ENCODE results near the gene MFSD1. TPM values are rescaled to one million over a fixed set of nuclear protein-coding genes. Genes with fewer than 3 reads are reported as not detected.
A peak's percentile ranks its signal among the peaks of the same experiment; 100 is the strongest.
"Not testable (repeated sequence)": the region's sequence is repeated elsewhere in the genome, so short reads cannot be mapped to it uniquely, and the experiment has no call there.

Gene MFSD1
- total RNA-seq, 1 experiment from 2014 or later = 62.4 TPM

DNA sequence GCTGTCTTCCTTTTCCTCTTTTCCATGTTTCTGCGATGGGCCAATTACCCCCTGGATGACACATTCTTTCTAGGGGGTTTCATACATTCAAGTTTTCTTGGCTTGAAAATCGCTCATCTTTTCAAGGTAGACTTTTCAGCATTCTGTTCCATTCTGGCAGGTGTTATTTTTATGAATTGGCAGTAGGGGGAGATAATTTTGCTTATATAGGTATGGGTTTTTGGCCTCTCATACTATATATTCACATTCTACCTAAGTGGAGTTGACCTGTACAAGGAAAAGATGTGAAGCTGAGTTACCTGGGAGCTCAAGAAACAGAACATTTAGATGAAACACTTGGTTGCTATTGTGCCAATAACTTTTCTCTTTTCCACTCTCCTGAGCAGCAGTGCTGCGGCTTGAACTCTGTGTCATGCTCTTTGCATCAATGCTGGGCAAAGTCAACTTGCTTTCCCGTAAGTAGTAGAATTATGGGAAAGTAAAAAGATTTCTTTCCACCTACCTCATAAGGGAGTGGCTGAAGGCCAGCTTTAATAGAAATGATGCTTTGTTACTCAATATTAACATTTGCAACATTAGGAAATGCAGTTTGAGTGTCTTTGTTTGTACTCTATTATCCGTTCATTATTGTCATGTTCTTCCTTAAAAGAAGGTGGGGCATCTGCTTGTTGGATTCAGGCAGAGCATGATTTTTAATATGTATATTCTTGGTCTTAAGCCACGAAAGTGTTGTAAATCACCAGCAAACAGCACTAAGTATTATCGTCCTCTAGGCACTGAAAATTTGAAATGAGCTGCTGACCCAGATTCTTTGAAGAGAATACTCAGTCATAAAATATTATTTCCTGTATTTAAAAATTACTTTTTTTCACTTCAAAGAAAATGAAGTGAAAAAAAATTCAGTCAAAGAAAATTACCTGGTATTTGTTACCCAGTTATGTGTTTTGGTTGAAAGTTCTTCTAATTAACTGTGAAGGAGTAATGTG is 27.7 kb upstream of the MFSD1 start:
- in situ Hi-C loops (cut with HindIII; ENCODE audit: low pct_unique_long_range_greater_than_20kb, low sequenced_read_pairs) = no loop called here
- no peak for DNase-seq (ENCODE audit: low read depth, low spot score)

- in situ Hi-C loops (cut with HindIII; ENCODE audit: low pct_unique_long_range_greater_than_20kb, low sequenced_read_pairs) = no loop called here
- DNase-seq (ENCODE audit: low read depth, low spot score) = no peak
Measured at GRCh38 chr3:158774965-158775364, 26.9 kb upstream of the MFSD1 start.

GRCh38 chr3:158775426-158776410 is 26.1 kb upstream of the MFSD1 start:
- in situ Hi-C loops (cut with HindIII; ENCODE audit: low pct_unique_long_range_greater_than_20kb, low sequenced_read_pairs) = no loop called here
- DNase-seq (ENCODE audit: low read depth, low spot score) = no peak

- no peak for DNase-seq (ENCODE audit: low read depth, low spot score)
- in situ Hi-C loops (cut with HindIII; ENCODE audit: low pct_unique_long_range_greater_than_20kb, low sequenced_read_pairs) = no loop called here
Measured at GRCh38 chr3:158776531-158776930, 25.3 kb upstream of the MFSD1 start.

DNA sequence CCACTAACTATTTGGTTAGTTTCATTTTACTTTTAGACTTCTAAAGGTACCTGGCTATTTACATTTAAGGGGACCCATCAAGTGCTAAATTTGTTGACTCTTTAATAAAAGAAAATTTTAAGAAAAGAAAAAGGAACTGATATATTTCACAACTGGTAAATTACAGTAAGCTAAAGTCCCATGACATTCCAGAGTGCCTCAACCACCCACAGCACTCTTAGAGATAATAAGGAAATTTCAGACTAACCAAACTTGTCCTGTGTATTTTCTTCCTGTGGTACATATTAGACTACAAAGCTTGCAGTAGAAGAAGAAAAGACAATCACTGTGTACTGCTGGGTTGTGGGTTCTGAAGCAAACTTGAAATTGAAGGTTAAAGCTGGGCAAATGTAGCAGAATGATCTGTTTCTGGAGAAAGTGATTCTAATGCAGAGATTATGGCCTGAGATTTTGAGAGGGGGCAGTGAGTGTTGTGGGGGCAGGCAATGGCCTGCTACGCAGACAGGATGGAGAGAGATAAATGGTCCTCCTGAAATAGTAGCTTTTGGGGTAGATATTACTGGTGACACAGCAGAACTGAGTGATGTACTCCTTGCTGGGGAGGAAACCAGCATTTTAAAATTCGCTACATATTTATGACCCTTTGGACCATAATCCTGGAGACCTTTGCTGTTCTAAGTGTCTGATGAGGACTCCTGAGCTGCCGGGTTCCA is 24.5 kb upstream of the MFSD1 start:
- DNase-seq (ENCODE audit: low read depth, low spot score) = no peak
- in situ Hi-C loops (cut with HindIII; ENCODE audit: low pct_unique_long_range_greater_than_20kb, low sequenced_read_pairs) = no loop called here

GRCh38 chr3:158780766-158781165 is 21.1 kb upstream of the MFSD1 start:
- no peak for DNase-seq (ENCODE audit: low read depth, low spot score)
- in situ Hi-C loops (cut with HindIII; ENCODE audit: low pct_unique_long_range_greater_than_20kb, low sequenced_read_pairs) = no loop called here

DNA sequence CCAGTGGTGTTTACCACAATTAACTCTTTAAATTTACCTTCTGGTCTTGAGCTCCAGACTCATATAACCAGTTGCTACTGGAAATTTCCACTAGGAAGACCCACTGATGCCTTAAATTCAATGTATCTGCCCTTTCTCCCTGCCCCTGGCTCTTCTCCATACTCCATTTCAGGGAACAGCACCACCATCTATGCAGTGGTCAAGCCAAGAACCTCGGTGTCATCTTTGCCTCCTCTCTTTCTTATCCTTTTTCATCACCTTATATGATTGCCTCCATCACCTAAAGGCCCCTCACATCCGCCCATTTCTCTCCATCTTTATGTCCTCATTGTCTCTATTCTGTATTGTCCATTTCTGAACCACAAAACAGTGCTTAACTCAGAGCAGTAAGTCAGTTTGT is 20.7 kb upstream of the MFSD1 start:
- no peak for DNase-seq (ENCODE audit: low read depth, low spot score)
- in situ Hi-C loops (cut with HindIII; ENCODE audit: low pct_unique_long_range_greater_than_20kb, low sequenced_read_pairs) = no loop called here

DNA sequence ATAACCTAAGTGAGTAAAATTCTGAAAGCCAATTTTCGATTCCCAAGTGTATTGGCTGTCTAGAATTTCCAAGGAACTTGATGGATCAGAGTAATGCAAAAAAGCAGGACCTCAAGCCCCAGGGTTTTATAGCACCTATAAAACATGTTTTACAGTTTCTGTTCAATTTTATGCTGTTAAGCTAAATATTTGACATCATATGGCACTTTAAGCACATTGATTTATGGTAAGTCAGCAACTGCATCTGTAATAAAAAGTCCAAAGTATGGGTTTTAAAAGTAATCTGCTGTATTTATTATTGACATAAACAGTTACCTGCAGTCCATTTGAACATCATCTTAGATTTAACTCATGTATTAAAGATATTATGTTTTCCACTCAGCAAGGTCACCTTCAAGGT is 20.0 kb upstream of the MFSD1 start:
- in situ Hi-C loops (cut with HindIII; ENCODE audit: low pct_unique_long_range_greater_than_20kb, low sequenced_read_pairs) = no loop called here
- no peak for DNase-seq (ENCODE audit: low read depth, low spot score)

- in situ Hi-C loops (cut with HindIII; ENCODE audit: low pct_unique_long_range_greater_than_20kb, low sequenced_read_pairs) = no loop called here
- DNase-seq (ENCODE audit: low read depth, low spot score) = no peak
Measured at GRCh38 chr3:158782283-158782989, 19.4 kb upstream of the MFSD1 start.

GRCh38 chr3:158783051-158783450 is 18.8 kb upstream of the MFSD1 start:
- DNase-seq (ENCODE audit: low read depth, low spot score) = no peak
- in situ Hi-C loops (cut with HindIII; ENCODE audit: low pct_unique_long_range_greater_than_20kb, low sequenced_read_pairs) = no loop called here

GRCh38 chr3:158785972-158786371 is 15.9 kb upstream of the MFSD1 start:
- in situ Hi-C loops (cut with HindIII; ENCODE audit: low pct_unique_long_range_greater_than_20kb, low sequenced_read_pairs) = no loop called here
- DNase-seq (ENCODE audit: low read depth, low spot score) = no peak

DNA sequence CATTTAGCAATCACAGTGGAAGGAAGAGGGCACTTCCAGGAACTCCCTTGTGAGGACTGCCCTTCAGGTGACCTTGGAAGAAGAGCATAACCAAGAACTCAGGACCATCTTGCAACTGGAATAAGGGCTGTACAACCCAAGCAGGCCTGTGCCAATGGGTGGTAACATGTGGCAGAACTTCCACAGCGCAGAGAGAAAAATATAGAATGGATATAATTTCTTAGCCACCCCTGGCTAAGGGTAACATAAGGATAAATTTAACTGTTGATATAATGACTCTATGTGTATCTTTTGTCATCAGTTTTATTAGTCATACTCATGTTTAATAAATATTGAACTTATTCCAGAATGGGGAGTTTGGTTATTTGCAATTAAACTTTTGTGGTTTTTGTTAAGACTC is 13.4 kb upstream of the MFSD1 start:
- no peak for DNase-seq (ENCODE audit: low read depth, low spot score)
- in situ Hi-C loops (cut with HindIII; ENCODE audit: low pct_unique_long_range_greater_than_20kb, low sequenced_read_pairs) = no loop called here

DNA sequence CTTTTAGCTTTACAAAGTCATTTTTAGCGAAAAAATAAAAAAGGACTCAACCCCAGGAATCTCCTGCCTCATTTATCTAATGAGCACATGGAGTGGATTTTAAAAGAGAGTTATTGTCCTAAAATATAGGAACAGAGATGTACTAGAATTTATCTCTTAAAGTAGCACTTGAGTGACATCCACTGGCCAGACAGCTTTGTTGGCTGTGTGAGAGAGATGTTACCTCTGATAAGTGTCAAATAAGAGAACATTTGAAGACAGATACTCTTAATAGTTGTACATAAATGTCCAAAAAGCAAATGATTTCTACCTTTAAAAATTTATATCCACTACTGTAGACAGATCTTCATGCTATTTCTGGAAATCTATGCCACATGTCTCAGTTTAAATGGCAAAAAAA is 12.3 kb upstream of the MFSD1 start:
- in situ Hi-C loops (cut with HindIII; ENCODE audit: low pct_unique_long_range_greater_than_20kb, low sequenced_read_pairs) = no loop called here
- DNase-seq (ENCODE audit: low read depth, low spot score) = peak; percentile 73

DNA sequence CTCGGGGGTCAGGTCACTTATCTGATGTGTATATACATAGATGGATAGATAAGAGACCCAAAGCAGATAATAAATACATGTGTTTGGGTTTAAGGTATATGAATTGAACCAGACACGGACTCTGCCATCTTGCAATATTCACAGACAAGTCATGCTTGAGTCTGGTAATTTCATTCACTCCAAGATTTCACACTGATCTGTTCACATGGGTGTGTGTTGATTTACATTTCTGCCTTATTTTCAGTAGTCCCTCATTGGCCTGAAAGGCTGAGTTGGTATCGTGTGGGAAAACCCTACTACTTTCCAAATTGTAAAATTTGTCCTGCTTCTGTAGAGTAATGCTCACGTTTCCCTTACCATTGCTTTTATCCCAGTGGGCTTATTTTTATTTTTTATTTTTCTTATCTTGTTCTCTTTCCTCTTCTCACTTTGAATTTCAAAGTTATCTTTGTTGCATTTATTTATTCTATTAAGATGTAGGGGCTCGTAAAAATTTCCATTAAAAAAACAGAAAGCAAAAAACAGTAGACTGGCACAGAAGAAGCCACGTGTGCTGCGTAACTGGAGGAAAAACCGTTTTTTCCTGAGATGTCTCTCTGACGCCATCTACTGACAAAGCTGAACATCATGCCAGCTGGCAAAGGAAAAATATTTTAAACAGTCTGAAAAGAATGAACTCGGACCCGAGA is 10.8 kb upstream of the MFSD1 start:
- DNase-seq (ENCODE audit: low read depth, low spot score) = peak; percentile 83
- in situ Hi-C loops (cut with HindIII; ENCODE audit: low pct_unique_long_range_greater_than_20kb, low sequenced_read_pairs) = no loop called here

GRCh38 chr3:158791590-158791920 is 10.3 kb upstream of the MFSD1 start:
- in situ Hi-C loops (cut with HindIII; ENCODE audit: low pct_unique_long_range_greater_than_20kb, low sequenced_read_pairs); DNase-seq (ENCODE audit: low read depth, low spot score): not testable (repeated sequence)

- no peak for DNase-seq (ENCODE audit: low read depth, low spot score)
- in situ Hi-C loops (cut with HindIII; ENCODE audit: low pct_unique_long_range_greater_than_20kb, low sequenced_read_pairs) = no loop called here
Measured at GRCh38 chr3:158792709-158793108, 9.1 kb upstream of the MFSD1 start.

DNA sequence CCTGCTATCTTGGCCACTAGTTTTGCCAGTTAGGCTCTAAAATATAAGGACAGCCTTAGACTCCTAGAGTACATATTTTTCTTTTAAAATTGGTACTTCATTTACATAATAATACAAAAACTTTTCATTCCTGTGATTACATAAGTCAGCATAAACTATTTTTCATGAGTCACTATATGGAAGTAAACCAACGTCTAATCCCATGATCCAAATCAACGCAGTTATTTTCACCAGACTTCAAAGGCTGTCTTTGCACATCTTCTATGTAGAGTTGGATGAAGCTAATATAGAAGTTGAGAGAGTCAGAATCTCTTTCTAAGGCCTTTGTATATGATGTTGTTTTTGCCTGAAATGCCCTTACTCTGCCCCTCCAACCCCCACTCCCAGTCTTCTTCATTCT is 7.6 kb upstream of the MFSD1 start:
- in situ Hi-C loops (cut with HindIII; ENCODE audit: low pct_unique_long_range_greater_than_20kb, low sequenced_read_pairs) = no loop called here
- DNase-seq (ENCODE audit: low read depth, low spot score) = no peak

All from SK-MEL-5 (cell line).